ENCODE measurements around the gene BAG2. TPM values are rescaled to one million over a fixed set of nuclear protein-coding genes. Genes with fewer than 3 reads are reported as not detected.

BAG2 gene
- polyA plus RNA-seq, 12 donors: 6.9 to 13.8 (median 11.4) TPM; not detected in 1

DNA sequence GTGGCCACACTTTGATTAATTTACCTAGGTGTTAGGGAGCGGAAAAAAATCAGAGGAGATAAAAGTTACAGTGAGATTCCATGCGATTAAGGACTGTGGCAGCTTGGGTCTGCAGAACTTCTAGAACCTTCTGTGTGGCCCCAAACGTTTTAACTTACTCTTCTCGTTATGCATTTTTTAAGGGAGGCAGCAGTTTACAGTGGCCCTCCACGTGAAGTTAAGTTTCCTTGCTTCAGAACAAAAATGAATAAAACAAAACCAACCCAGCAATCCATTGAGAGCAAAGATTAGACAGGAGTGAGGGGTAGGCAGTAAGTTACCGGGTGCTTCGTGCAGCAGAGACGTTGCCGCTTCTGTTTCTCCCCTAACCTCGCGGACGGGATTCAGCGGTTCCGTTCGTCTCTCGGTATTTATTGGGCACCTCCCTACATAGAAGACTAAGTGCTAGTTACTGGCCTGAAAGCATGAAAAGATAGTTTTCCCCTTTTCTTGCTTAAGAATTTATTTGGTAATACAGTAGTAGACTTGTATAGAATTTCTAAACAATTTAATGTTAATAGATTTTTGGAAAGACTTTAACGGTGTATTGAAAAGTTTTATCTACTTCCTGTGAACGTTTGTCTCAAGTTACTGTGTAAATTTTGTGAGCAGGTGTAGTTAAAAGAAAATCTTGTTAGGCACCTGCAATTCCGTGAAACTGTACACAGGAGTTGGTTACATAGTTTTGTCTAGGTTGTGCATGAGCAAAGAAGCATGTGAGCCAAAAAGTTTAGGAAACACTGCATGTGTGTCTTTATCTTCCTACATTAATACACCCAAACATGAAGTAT is 1.1 kb downstream of the BAG2 start:
- DNase-seq: peak; percentile 35

- DNase-seq: peak; percentile 29
Measured at GRCh38 chr6:57173886-57174510, 1.9 kb downstream of the BAG2 start.

- DNase-seq: no peak
Measured at GRCh38 chr6:57174511-57174907, 2.4 kb downstream of the BAG2 start.

GRCh38 chr6:57177545-57178265 is 5.6 kb downstream of the BAG2 start:
- peak; percentile 86 for DNase-seq

DNA sequence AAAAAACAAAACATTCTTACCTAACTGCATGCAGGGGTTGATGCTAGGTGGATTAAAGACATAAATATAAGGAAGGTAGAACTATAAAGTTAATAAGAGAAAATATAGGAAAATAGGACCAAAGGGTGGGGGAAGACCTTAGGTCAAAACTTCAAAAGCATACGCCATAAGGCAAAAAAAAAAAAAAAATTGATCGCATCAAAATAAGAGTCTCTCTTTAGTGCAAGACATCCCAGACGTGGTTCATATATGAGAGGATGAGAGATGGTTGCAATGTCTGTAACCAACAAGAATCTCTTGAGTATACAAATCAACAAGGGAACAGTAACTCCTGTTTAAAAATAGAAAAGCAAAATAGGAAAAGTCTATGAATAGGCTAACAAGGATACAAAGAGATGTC is 8.5 kb downstream of the BAG2 start:
- no peak for DNase-seq

DNA sequence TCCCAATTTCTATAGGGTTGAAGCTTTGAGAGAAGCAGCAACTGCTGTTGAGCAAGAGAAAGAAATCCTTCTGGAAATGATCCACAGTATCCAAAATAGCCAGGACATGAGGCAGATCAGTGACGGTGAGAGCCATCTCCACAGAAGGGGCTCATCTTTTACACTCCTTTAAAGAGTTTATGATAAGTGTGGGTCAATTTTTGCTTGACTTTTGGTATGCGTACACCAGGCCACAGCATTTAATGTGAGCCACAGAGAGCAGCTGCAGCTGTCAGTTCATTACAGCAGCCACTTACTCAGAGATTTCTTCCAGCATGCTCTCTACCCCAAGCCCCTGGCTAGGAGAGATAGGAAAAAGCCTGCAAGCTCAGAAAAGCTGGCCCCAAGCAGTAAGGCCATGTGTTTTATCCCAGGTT is 9.9 kb downstream of the BAG2 start:
- peak; percentile 35 for DNase-seq

GRCh38 chr6:57183336-57183735 is 11.2 kb downstream of the BAG2 start:
- no peak for DNase-seq

- DNase-seq: peak; percentile 38
Measured at GRCh38 chr6:57190140-57190539, 18.0 kb downstream of the BAG2 start.

- DNase-seq: no peak
Measured at GRCh38 chr6:57193177-57193576, 21.1 kb downstream of the BAG2 start.

DNA sequence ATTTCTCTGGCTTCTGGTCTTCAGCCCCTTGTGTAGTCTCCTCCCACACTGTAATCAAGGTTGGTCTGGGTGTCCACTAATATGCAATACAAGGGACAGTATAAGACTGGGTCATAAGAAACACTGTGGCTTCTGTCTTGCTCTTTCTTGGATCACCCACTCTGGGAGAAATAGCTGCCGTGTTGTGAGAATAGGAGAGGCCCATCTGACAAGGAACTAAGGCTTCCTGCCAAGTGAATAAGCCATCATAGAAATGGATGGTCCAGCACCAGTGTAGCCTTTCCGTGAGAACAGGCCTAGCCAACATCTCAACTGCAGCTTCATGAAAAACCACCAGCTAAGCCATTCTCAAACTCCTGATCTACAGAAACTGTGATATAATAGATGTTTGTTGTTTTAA is 23.3 kb downstream of the BAG2 start:
- no peak for DNase-seq

DNA sequence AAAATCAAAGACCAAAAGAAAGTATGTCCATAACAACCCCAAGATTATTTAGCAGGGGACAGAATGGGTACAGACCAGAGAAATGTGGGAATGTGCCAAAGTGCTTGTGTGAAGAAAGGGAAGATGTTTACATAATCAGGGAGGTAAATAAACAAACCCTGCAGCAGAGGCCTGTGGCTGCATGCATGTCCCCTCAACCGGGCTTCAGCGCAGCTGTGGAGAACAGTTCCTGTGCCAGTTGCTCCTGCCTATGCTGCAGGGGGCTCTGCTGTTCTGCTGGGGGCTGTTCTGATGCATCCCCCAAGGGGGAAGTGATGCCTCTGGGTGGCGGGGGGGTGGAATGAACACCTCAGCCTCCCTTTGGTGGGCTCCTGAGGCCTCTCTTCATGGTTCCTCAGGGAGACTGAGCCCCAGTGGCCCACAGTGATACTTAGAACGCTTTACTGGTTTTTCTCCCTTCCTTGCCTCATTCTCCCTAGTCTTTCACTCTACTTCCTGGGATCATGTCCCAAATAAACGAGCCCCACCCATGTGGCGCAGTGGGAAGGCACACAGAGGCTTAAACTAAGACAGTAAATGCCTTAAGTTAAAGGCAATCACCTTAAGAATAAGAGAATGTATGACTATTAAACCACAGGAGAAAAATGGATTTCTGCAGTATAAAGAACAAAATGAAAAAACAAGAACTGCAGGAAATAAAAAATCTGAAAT is 27.0 kb downstream of the BAG2 start:
- DNase-seq: no peak

GRCh38 chr6:57201718-57202117 is 29.6 kb downstream of the BAG2 start:
- DNase-seq: no peak

DNA sequence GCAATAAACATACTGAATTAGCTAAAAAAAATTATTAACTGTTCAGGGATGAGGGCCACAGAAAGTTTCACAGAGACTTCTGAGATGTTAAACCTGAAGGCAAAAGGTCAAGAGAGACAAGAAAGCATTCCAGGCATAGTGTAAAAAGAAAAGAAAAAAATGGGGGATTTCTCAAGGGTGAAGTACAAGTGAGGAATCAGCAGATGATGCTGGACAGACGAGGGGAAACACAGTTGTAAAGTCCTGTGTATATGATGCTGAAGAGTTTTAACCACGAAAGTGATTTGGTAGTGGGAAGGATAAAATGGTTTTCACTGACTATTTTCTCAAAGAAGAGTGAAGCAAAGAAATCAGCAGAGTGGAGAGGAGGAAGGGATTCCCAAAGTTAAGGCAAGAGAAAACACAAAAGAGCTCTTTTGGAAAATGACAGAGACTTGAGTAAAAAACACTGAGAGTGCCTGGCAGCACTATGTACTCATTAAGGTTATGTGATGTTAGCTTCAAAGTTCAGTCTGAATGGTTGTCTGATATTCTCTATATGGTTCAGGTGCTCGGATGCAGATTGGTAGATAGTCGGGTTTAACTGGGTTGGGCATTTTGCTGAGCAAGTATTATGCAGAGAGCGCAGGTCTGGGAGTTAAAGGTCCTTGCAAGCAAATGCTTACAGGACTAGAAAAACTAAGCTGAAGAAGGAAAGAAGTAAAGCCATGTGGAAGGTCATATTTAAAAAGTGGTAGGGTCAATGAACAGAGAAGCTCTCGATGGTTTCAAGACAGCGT is 33.6 kb downstream of the BAG2 start:
- DNase-seq: no peak

DNA sequence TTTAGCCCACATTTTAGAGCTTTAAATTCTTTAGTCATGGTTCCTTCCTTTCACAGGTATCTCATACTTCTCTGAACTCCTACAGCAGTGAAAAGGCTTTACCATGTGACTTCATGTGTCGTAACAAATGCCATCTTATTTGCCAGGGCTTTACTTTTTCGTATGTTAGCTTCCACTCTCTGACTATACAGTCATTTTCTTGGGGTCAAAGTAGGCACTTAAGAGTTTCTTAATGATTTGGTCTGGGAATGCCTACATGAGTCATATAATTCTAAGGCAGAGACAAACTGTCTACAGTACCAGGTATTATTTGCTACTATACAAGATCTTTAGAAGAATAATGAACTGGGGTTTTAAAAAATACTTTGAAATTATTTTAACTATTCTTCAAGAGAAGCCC is 35.0 kb downstream of the BAG2 start:
- no peak for DNase-seq

DNA sequence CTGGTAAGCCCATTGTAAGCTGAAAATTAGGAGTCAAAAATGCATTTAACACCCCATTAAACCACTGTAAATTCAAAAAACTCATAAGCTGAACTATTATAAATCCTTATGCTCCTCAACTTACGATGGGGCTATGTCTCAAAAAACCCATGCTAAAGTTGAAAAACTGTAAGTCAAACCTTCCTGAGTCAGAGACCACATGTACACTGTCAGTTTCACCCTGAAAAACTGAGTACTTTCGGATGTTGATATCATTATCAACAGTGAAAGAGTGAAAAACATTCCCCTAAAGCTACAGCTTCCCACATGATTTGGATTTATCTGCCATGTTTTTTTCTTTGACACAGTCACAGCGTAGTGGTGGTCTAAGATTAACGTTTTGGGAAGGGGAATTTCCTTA is 35.7 kb downstream of the BAG2 start:
- DNase-seq: no peak

DNA sequence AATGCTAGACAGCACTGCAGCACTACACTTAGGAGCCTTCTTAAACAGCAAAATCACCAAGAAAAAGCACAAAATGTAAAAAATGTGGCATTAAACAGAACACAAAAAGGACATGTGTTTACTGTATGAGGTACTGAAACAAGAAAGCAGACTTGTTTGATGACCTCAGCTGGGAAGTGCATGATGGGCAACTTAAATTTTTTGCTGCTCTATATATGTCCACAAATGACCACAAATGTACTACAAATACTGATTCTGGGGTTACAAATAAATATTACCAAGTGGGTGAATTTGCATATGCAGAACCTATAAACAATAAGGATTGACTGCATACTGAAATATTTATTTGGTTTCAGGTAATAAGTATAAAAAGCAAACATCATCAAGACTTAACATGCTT is 36.9 kb downstream of the BAG2 start:
- DNase-seq: no peak

DNA sequence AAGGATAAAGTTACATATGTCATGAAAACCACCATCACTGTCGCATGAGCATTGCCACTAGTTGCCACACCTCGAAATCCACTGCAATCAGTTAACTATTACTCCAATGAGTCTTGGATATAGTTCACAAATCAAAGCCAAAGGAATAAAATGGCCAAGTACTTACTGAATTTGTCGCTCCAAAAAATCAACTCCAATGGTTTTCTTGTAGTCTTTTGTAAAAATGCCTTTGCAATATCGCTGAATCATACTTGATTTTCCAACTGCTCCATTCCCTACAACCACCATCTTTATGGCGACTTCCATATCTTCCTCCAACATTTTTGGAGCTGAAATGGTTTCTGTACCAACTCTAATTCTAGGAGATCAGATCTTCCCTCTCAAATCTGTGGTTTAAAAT is 37.9 kb downstream of the BAG2 start:
- DNase-seq: no peak

DNA sequence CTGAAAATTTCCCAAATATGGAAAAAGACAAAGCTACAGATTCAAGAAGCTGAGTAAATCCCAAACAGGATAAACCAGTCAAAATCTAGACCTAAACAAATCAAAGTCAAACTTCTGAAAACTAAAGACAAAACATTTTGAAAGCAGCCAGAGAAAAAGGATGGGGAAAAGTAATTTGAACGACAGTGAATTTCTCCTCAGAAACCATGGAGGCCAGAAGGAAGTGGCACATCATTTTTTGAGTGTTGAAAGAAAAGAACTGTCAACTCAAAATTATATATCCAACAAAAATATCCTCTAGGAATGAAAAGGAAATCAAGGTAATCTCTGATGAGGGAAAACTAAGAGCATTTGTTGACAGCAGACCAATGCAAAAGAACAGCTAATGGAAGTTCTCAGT is 43.1 kb downstream of the BAG2 start:
- DNase-seq: no peak

- DNase-seq: no peak
Measured at GRCh38 chr6:57216235-57217101, 44.3 kb downstream of the BAG2 start.

DNA sequence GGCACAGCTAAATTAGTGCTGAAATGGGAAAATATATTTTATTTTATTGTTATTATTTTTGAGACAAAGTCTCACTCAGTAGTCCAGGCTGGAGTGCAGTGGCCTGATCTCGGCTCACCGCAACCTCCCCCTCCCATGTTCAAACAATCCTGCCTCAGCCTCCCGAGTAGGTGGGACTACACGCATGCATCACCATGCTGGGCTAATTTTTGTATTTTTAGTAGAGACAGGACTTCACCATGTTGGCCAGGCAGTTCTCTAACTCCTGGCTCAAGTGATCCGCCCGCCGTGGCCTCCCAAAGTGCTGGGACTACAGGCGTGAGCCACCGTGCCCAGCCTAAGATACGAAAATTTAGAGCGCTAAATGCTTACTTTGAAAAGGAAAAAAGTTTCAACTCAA is 45.1 kb downstream of the BAG2 start:
- DNase-seq: no peak
